Upper lobe of right lung (tissue), 1 donor: ENCODE measurements around the gene SLC25A17. TPM values are rescaled to one million over a fixed set of nuclear protein-coding genes. Genes with fewer than 3 reads are reported as not detected.
"Not testable (repeated sequence)": the region's sequence is repeated elsewhere in the genome, so short reads cannot be mapped to it uniquely, and the experiment has no call there.

ENCODE experiments used
- ATAC-seq: fragments of 200-7000 bp; cut with Tn5 transposase; one replicate; pipeline ENCODE4 v1.9.1; 2020; ENCODE audit warnings: mild to moderate bottlenecking, moderate library complexity
- DNase-seq: peaks from one replicate; pipeline ENCODE4 v3.0.0-alpha.2; 2020
- H3K27ac ChIP-seq: fragments of 200-600 bp; one replicate; pipeline ENCODE4 v1.8.0; 2022
- H3K27me3 ChIP-seq: fragments of 200-600 bp; one replicate; pipeline ENCODE4 v1.8.0; 2022; ENCODE audit warnings: mild to moderate bottlenecking
- H3K36me3 ChIP-seq: fragments of 200-600 bp; one replicate; pipeline ENCODE4 v1.8.0; 2022
- H3K4me1 ChIP-seq: fragments of 200-600 bp; one replicate; pipeline ENCODE4 v1.8.0; 2022
- H3K4me3 ChIP-seq: fragments of 200-600 bp; one replicate; pipeline ENCODE4 v1.8.0; 2022; ENCODE audit warnings: mild to moderate bottlenecking
- H3K9me3 ChIP-seq: fragments of 200-600 bp; one replicate; pipeline ENCODE4 v1.8.0; 2022
- intact Hi-C: fragments of 100-400 bp; cut with DNase I; formaldehyde crosslinking; loops from one replicate; pipeline ENCODE4 v1.11.0; 2022
- total RNA-seq: library from RNA; stranded (reverse); fragmentation: NEBNext Ultra II Directional; extraction: Animal tissue kit (Norgen Biotek cat#: 25700); gene quantifications from one replicate; pipeline ENCODE4 v1.2.1, GENCODE V29; 2021
- TF ChIP-seq, protein P1 (sequence below): fragments of 200-600 bp; IDR thresholded peaks from one replicate; pipeline ENCODE4 v1.8.0; 2022; ENCODE audit warnings: antibody characterized with exemption
- donor health status: DM: no; HTN: yes; CAD: no; lungs with severe emphysema.

SLC25A17 gene
- total RNA-seq, 1 donor from 2014 or later = 13.8 TPM

DNA sequence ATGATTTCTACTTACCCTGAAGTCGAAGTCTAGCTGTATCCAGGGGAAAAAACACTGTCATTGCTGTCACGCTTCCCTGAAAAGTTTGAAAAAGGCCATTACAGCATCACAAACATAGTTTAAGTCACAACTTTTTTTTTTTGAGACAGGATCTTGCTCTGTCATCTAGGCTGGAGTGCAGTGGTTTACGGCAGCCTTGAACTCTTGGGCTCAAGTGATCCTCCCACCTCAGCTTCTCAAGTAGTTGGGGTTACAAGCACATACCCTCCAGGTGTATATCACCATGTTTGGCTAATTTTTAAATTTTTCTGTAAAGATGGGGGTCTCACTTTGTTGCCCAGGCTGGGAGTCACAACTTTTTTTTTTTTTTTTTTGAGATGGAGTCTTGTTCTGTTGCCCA lies 20.1 kb downstream of the SLC25A17 start:
- no peak for ATAC-seq

DNA sequence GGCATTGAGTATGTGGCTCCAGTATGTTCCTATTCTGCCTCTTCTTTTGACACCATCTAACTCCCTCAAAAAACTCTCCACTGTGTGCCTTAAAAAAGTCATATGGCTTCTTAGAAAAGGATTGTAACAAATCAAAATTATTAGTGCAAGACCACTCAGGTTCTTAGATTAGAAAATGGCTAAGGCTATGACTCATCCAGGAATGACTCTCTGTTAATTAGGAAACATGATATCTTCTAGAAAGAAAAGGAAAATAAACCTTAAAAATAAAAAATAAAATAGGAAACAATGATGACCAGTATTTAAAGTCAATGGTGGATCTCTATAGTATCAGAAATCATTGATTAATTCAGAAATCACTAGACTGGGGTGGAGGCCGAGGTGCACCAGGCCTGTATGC lies 21.7 kb downstream of the SLC25A17 start:
- intact Hi-C loops = no loop called here
- no peaks in the 10 kb centered on the region for H3K4me1 ChIP-seq

More for the DNA sequence above, 20.1 kb downstream of the SLC25A17 start:
- Histone ChIP-seq H3K36me3 (peaks cover 19% of the 10 kb centered on the region), H3K9me3 (no peaks in the 10 kb centered on the region), H3K27ac (no peak overlapping the region), H3K4me1 (no peaks in the 10 kb centered on the region), H3K4me3 (no peak overlapping the region), H3K27me3 (no peaks in the 10 kb centered on the region)
- TF ChIP-seq, protein P1, sequence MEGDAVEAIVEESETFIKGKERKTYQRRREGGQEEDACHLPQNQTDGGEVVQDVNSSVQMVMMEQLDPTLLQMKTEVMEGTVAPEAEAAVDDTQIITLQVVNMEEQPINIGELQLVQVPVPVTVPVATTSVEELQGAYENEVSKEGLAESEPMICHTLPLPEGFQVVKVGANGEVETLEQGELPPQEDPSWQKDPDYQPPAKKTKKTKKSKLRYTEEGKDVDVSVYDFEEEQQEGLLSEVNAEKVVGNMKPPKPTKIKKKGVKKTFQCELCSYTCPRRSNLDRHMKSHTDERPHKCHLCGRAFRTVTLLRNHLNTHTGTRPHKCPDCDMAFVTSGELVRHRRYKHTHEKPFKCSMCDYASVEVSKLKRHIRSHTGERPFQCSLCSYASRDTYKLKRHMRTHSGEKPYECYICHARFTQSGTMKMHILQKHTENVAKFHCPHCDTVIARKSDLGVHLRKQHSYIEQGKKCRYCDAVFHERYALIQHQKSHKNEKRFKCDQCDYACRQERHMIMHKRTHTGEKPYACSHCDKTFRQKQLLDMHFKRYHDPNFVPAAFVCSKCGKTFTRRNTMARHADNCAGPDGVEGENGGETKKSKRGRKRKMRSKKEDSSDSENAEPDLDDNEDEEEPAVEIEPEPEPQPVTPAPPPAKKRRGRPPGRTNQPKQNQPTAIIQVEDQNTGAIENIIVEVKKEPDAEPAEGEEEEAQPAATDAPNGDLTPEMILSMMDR = no peak
- no peak for DNase-seq
- intact Hi-C loops = no loop called here

DNA sequence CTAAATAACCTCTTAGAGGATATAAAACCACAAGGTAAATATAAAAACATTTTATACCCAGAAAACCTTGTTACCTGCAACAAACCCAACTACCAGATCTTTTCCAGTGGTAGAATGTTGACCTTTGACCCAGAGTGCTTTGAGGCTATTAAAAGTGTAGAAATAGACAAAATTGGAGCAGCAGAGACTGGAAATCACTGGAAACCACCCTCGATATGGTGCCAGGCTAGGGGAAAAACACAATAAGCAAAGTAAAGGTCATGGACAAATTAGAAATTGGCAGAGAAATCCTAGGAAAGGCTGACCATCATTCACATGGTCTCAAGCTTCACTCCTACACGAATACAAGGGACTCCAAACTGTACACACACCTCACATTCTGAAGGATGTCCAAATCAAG lies 26.7 kb downstream of the SLC25A17 start:
- H3K4me3 ChIP-seq = no peak overlapping the region
- intact Hi-C loops = no loop called here
- H3K27ac ChIP-seq = no peak overlapping the region
- no peaks in the 10 kb centered on the region for H3K9me3 ChIP-seq
- DNase-seq (no peak), ATAC-seq (no peak)
- H3K27me3 ChIP-seq = no peaks in the 10 kb centered on the region
- peaks cover 37% of the 10 kb centered on the region for H3K36me3 ChIP-seq
- TF ChIP-seq, protein P1 = no peak
- H3K4me1 ChIP-seq = no peaks in the 10 kb centered on the region

More for the DNA sequence above, 21.7 kb downstream of the SLC25A17 start:
- no peak for DNase-seq
- Histone ChIP-seq H3K36me3 (peaks cover 29% of the 10 kb centered on the region), H3K27ac (no peak overlapping the region), H3K4me3 (no peak overlapping the region), H3K9me3 (no peaks in the 10 kb centered on the region), H3K27me3 (no peaks in the 10 kb centered on the region)
- no peak for ATAC-seq
- TF ChIP-seq, protein P1 = no peak

DNA sequence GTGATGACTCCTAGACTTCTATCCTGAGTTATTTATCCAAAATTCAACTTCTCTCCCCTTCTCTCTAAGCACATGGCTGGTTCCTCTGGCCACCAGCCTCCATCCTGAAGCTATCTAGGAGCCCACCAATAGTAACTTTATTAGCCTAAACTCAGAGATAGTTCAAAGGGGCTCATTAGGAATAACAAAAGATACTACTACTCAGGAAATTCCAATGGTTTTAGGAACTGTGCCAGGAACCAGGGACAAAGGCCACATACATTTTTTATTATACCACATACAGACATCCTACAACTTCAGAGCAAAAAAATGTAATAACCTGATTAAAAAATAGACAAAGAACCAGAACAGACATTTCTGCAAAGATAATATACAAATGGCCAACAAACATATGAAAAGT lies 27.9 kb downstream of the SLC25A17 start:
- peaks cover 27% of the 10 kb centered on the region for H3K36me3 ChIP-seq
- DNase-seq (no peak), ATAC-seq (no peak)

DNA sequence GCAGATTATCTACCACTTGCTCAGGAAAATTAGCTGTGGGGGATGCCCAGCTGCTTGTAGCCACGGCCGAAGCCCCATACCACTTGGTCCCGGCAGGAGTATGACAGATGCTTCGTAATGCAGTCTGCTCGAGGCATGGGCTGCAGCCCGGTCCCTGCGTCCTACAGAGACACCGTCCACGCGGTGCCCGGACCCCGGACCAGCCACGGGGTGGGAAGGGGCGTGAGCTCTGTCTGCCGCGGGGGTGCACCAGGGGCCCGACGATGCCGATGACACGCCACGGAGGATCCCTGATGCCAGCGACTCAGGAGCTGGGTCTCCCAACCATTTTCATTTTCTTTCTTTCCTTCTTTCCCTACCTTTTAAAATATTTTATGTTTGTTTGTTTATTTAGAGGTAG lies 30.0 kb downstream of the SLC25A17 start:
- Histone ChIP-seq H3K27ac (no peak overlapping the region), H3K36me3 (peaks cover 26% of the 10 kb centered on the region), H3K4me1 (no peaks in the 10 kb centered on the region), H3K4me3 (no peak overlapping the region), H3K9me3 (no peaks in the 10 kb centered on the region), H3K27me3 (no peaks in the 10 kb centered on the region)
- intact Hi-C loops = no loop called here
- no peak for DNase-seq
- TF ChIP-seq, protein P1 = no peak
- ATAC-seq = no peak

More for the DNA sequence above, 27.9 kb downstream of the SLC25A17 start:
- no peak overlapping the region for H3K4me3 ChIP-seq
- TF ChIP-seq, protein P1 = no peak
- intact Hi-C loops = no loop called here
- no peaks in the 10 kb centered on the region for H3K4me1 ChIP-seq
- H3K27ac ChIP-seq = no peak overlapping the region
- no peaks in the 10 kb centered on the region for H3K9me3 ChIP-seq
- no peaks in the 10 kb centered on the region for H3K27me3 ChIP-seq

- no peaks in the 10 kb centered on the region for H3K4me1 ChIP-seq
- ATAC-seq (no peak), DNase-seq (no peak)
- intact Hi-C loops = no loop called here
- H3K27ac ChIP-seq = no peak overlapping the region
- TF ChIP-seq, protein P1 = no peak
- no peaks in the 10 kb centered on the region for H3K27me3 ChIP-seq
- H3K4me3 ChIP-seq = no peak overlapping the region
- no peaks in the 10 kb centered on the region for H3K9me3 ChIP-seq
- peaks cover 27% of the 10 kb centered on the region for H3K36me3 ChIP-seq
These were observed 36.6 kb downstream of the SLC25A17 start for GRCh38 chr22:40782521-40782920.

GRCh38 chr22:40781749-40782148 lies 37.4 kb downstream of the SLC25A17 start:
- H3K4me3 ChIP-seq, ATAC-seq, H3K27ac ChIP-seq, intact Hi-C loops, DNase-seq, H3K4me1 ChIP-seq, H3K27me3 ChIP-seq, H3K9me3 ChIP-seq: not testable (repeated sequence)
- peaks cover 32% of the 10 kb centered on the region for H3K36me3 ChIP-seq
